ENCODE results near the gene DDX1. TPM values are rescaled to one million over a fixed set of nuclear protein-coding genes. Genes with fewer than 3 reads are reported as not detected.
A peak's percentile ranks its signal among the peaks of the same experiment; 100 is the strongest.

Gene DDX1
- total and polyA plus RNA-seq, 9 of the 15 experiments (the other 6 are each of a cell fraction or from before 2014, with no cell fraction given), result 116 to 277 (median 232) TPM

GRCh38 chr2:15557887-15558311, 33.8 kb upstream of the DDX1 start (continued):
- no peak for TF ChIP-seq ZFP30 (CRISPR knock-in tag; IDR thresholded peaks at IDR 0.05; ENCODE audit: borderline replicate concordance)
- TF ChIP-seq ZNF217 (CRISPR knock-in tag; IDR thresholded peaks at IDR 0.05), result no peak
- no peak for TF ChIP-seq HOXB6 (CRISPR knock-in tag; IDR thresholded peaks at IDR 0.05; ENCODE audit: borderline replicate concordance)
- TF ChIP-seq VEZF1 (CRISPR knock-in tag; IDR thresholded peaks at IDR 0.05), result no peak
- TF ChIP-seq CREM (IDR thresholded peaks at IDR 0.05; ENCODE audit: low read depth), result peak; percentile 73
- no peak; the same call in 1 of the 2 replicates for TF ChIP-seq SPI1 (IDR thresholded peaks at IDR 0.05; ENCODE audit: borderline replicate concordance, low read depth, low read length)
- TF ChIP-seq BACH1 (tag; IDR thresholded peaks at IDR 0.05), result no peak
- no peak for TF ChIP-seq YY1 (IDR thresholded peaks at IDR 0.05; ENCODE audit: borderline replicate concordance in 1 of 3, control insufficient read depth in 1 of 3, extremely low read depth in 1 of 3, insufficient read depth in 3 of 3, insufficient read length in 1 of 3, insufficient replicate concordance in 2 of 3, low read depth in 1 of 3, low read length in 2 of 3)
- TF ChIP-seq HNRNPL (IDR thresholded peaks at IDR 0.05; ENCODE audit: low read depth, low read length), result no peak
- no peak for TF ChIP-seq SMAD1 (IDR thresholded peaks at IDR 0.05; ENCODE audit: low read depth, low read length, partially characterized antibody)
- TF ChIP-seq ZNF740 (CRISPR knock-in tag; IDR thresholded peaks at IDR 0.05), result no peak
- TF ChIP-seq ZNF740 (tag; IDR thresholded peaks at IDR 0.05), result no peak; a peak in 1 of 4 replicates
- TF ChIP-seq GABPA (tag; conservative IDR thresholded peaks at IDR 0.05; ENCODE audit: low read depth), result peak; percentile 62
- peak; percentile 55; the same call in 1 of the 2 replicates for TF ChIP-seq LEF1 (IDR thresholded peaks at IDR 0.05)
- no peak for TF ChIP-seq HNRNPUL1 (IDR thresholded peaks at IDR 0.05; ENCODE audit: low read length)
- no peak for TF ChIP-seq CREB5 (CRISPR knock-in tag; IDR thresholded peaks at IDR 0.05)
- TF ChIP-seq ZNF57 (CRISPR knock-in tag; IDR thresholded peaks at IDR 0.05), result no peak
- TF ChIP-seq ZNF699 (CRISPR knock-in tag; IDR thresholded peaks at IDR 0.05; ENCODE audit: insufficient replicate concordance), result no peak

Measured in K562 (cell line).